GM19239 (cell line): Measurements from ENCODE around the gene ARX.

Source experiments
- DNase-seq: peaks from one replicate; pipeline ENCODE4 v3.0.0; 2011; ENCODE audit warnings: low spot score; ENCODE audit not compliant: insufficient read length
- FAIRE-seq: peaks from 2 replicates; lab custom pipeline; 2011; peaks lifted over from hg19 to GRCh38; lab: Jason Lieb, UNC

ARX gene

GRCh38 chrX:25017667-25018247, 2.0 kb upstream of the ARX start:
- no peak for DNase-seq
- FAIRE-seq = peak; percentile 64

DNA sequence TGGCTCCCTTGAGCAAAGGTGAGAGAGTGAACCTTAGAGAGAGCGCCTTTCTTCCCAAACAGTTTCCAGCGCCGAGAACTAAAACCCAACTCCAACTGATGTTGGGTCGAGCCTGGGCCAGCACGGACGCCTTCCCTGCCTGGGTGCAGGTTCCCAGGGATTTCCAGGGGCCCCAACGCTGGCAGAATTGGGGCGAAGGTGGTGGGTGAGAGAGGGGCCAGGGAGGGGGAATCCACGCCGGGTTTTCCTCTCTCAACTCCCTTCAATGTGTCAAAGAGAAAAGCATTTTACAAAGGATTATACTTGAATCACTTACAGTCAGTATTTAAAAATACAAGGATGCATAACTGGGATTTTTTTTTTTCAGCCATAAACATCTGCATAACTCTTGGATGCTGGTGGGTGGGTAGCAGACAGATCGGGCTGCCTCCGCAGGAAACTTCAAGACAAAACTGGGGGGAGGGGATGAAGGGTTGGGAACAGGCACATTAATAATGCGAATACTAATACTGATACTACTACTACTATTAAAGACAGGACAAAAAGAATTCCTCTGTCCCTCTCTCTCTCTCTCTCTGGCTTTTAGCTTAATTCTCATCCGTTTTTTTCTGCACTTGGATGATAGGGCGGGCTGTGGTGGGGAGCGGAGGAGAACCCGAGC, 1.3 kb upstream of the ARX start:
- no peak for FAIRE-seq

DNA sequence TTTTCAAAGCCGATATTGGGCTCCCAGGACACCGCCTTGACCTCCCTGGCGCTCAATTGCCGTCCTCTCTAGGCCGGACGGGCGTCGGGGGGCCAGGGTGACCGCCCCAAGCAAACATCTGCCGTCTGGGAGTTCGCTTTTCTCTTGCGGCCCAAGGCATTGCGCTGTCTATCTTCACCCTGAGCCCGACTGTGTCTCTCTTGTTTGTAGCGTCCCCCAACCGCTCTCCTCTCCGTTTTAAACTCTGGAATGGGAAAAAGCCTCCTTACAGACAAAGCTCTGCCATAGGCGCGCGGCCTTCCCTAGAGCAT, 551 bp upstream of the ARX start:
- FAIRE-seq (no peak), DNase-seq (no peak)

More for the DNA sequence above, 1.3 kb upstream of the ARX start:
- no peak for DNase-seq

DNA sequence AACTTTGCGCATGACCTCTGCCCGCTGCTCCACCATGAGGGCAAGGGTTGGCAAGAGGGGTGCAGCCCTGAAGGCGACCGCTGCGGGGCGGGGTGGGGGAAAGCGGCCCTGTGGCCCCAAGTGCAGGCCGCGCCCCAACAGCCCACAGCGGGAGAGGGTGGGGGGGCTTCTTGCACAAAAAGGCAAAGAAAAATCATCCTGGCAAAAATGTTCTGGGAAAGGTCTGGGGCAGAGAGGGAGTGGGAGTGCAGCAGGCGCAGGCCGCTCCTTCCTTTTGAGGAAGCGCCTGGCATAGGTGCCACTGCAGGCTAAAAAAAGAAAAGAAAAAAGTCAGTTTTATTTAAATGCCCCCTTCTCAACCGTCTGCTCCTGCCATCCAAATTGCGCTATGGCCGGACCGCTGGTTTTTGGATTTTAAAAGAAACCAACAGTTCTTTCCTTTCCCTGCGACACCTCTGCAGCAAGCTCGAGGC, 1.4 kb downstream of the ARX start:
- no peak for DNase-seq
- no peak for FAIRE-seq

DNA sequence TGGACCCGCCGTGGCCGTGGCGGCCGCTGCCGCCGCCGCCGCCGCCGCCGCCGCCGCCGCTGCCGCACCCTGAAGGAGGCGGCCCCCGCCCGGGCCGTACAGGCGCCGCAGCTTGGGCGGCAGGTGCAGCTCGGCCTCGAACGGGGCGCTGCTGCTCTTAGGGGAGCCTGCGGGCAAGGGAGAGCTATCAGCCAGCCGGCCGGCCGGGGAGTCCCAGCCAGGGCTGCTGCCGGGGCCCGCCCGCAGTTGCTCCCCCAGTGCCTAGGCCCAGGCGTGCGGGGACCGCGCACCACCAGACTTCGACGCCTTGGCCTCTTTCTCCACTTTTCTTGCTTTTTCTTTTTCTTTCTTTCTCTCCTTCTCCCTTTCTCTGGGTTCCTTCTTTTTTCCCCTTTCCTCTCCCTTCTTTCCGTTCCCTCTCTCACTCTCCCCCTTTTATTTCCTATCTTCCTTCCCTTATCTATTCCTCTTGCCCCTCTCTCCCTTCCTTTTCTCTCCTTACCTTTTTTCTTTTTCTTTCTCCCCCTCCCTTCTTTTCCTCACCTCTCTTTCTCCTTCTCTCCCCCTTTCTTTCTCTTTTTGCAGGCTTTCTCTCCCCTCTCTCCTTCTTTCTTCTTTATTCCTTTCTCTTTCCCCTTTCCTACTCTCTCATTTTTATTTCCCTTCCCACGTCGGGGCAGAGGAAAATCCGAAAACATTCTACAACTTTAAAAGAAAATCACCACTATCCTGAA, 2.0 kb downstream of the ARX start:
- FAIRE-seq = no peak
- no peak for DNase-seq

DNA sequence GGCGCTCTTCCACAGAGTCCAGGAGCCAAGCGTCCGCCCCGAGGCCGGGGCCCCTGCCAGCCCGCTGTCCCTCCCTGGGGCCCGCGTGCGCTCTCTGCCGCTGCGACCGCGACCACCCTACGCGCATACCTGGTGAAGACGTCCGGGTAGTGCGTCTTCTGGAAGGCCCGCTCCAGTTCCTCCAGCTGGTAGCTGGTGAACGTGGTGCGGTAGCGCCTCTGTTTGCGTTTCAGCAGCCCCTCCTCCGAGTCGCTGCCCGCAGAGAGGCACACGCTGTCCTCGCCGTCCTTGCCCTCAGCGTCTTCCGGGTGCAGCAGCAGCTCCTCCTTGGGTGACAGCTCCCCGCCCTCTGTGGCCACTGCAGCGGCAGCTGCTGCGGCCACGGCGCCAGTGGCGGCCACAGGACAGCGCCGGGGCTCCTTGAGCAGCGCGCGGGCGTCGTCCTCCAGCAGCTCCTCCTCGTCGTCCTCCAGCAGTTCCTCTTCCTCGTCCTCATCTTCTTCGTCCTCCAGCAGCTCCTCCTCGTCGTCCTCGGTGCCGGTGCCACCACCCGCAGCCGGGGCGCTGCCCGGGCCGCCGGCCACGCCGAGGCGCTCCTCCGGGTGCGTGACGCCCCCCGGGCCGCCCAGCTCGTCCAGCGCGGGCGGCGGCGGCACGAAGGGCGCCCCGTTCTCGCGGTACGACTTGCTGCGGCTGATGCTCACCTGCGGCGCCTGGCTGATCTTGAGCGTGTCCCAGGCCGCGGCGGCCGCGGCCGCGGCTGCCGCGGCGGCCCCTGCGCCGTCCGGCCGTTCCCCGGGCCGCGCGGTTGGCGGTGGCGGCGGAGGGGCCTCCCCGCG, 2.8 kb downstream of the ARX start:
- DNase-seq (no peak), FAIRE-seq (no peak)

DNA sequence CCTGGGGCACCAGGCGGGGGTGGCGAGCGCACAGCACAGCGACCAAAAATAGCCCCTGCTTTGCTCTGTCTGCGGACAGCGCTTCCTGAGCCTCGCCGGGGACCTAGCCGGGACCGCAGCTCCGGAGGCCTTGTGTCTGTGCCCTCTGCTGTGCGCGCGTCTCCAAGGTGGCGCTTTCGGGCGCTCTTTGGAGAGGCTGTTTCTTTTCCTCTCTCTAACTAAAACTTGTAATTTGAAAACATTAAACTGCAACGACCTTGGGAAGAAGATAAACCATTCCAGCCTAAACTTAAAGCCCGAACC, 3.4 kb downstream of the ARX start:
- DNase-seq = no peak
- no peak for FAIRE-seq

DNA sequence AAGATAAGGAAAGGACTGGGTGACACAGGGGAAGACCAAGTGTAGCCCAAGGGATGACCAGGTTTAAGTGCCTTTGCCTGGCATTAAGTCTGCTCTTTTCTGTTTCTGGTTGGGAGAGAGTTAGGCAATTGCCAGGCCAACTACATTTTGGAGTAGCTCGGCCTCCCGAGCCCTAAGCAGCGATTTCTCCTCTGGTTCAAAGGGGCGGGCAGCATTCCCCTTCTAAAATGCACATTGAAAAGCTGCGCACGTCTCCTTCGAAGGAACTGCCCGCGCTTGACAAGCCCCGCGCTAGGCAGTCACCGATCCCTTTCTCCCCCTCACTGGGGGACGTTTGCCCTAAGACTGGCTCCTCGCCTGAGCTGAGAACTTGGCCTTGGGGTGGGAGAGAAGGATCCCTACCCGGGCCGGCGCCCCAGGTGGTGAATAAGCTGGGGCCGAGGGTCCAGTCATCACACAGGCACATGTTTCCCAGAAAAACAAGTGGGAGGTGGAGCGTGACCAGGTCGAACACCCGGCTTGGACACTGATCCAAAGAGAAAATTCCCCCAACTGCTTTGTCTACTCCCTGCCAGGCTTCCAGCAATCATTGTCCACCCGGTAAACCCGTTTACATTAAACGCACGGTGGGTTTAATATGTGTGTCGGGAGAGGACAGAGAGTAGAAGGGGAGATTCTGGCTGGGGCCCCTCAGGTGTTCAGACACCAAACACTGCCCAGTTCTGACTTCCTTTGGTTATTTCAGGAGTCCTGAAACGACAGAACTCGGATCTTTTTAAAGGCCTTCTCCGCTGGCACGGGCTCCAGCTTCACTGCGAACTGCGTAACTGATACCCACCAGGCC, 4.0 kb downstream of the ARX start:
- DNase-seq (no peak), FAIRE-seq (peak; percentile 62)

DNA sequence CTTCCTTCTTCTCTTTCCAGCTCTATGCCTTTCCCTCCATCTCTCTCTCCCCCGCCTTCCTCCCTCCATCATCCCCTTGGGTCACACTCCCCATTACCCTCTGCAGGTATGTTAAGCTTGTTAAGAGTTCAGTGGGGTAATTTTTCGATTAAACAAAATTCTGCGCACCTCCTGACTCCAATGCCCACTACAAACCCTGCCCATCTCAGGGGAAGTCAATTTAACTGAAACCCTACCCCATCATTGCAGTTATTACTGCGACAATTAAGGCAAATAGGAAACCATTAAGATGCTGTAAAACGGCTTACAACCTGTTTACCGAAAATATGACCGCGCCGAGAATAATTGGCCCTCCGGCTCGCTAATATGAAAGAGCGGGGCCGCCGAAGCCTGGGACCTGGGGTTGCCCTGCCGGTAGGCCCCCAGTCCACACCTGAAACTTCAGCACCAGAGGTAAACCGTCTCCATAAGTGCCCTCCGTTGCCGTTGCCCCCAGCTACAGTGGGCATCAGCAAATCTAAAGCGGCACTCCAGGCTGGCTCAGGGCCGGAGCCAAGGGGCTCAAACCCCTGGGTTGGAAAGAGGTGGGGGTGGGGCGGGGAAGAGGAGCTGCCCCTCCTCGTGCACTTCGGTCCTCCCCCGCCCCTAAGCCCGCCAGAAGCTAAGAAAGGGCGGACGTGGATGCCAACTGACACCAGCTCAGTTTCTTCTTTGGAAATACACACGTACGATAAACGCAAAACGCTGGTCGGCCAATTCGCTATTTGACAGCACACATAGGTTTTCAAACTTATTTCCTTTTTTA, 4.8 kb downstream of the ARX start:
- FAIRE-seq = no peak

DNA sequence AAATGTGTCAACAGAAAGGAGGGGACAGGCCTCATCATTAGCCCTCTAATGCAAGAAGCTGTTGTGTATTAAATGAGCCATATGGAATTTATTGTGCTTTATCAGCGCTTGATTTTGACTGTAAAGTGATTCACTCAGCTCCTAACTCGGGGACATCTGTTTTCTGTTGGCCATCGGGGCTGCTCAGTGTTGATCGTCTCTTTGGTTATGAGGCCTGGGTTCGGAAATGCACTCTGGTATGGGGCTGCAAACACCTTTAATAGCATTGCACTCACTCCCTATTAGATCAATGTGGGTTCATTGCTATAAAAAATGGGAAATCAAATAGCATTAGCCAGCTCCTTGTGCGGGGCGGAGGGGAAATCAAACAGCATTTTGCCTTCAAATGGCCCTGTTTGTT, 6.4 kb downstream of the ARX start:
- FAIRE-seq = no peak
- DNase-seq = no peak

More for the DNA sequence above, 4.8 kb downstream of the ARX start:
- DNase-seq = no peak

- no peak for FAIRE-seq
- DNase-seq = no peak
These were observed 8.4 kb downstream of the ARX start for GRCh38 chrX:25007059-25008053.

DNA sequence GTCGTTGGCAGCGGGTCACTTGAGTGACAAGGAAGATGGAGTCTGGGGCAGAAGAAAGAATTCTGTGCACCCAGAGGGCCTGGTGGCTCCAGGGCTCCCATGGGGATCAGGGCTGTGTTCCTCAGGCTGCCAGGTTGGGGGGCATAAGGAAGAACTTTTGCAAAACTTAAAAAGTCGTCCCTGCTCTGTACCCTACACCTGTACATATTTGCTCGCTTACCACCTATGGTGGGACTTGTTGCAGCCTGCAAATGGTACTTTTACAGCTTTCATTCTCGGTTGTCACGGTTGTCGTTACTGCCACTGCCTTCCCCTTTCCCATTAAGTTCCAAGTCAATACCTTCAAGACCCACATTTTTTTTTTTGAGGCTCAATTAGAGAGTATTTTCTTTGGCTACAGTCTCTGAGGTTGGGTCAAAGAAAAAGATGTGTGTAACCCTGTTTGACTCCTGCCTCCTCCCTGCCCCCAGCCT, 9.1 kb downstream of the ARX start:
- FAIRE-seq (no peak), DNase-seq (no peak)

DNA sequence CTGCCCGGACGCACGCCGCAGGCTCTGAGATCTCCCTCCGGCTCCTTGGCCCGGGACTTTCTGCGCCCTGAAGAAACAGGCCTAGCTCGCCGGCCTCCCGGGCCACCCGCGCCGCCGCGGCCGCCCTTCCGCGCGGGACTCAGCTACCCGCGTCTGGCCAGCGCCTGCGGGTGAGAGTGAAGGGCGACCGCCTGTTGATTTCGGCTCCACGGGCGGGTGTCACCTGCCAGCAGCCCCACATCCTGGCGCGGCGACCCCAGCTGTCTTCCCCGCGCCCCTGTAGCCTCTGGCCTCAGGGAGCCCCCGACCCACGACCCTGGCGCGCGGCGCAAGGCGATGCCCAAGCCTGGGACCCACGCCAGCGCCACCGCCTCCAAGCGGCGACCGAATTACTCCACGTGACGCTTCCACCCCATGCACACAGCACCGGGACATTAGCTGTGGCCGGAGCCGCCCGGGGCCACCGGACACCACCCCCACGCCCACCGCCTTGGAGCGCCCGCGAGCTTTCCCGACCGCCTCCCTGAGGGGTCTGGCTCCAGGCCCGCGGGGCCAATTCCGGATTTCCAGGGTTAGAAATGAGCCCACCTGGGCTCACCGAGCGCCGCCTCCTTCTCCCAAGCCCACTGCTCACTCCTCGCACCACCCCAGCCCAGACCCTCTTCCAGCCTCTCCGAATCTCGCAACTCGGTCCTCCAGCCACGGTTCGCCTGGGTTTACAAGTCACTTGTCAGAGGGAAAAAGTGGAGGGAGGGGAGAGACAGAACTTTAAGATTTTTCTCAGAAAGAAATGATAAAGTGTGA, 10.2 kb downstream of the ARX start:
- FAIRE-seq (no peak), DNase-seq (no peak)

- no peak for FAIRE-seq
These were observed 10.8 kb downstream of the ARX start for GRCh38 chrX:25005034-25005381.

DNA sequence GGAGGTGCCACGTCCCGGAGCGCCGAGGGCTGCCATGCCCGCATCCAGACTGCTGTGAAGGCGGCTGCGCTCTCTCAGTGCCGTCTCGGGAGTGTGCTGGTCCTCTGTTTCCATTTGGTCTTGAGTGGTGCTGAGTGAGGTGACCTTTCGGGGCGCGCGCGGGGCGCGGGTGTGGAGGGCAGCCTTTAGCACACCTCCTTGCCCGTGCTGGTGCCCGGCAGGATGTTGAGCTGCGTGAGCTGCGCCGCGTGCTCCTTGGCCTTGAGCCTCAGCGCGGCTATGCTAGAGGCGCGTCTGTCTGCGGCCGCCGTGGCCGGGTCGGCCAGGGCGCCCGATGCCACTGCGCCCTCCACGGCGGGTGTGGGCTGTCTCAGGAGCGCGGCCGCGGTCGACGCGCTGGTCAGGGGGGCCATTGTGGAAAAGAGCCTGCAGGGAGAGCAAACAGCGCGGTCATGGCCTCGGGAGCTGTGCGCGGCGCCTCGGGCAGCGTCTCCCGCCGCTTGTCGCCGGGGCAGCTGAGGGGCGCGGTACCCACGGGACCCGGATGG, 11.2 kb downstream of the ARX start:
- FAIRE-seq (no peak), DNase-seq (no peak)

More at GRCh38 chrX:25005034-25005381, 10.8 kb downstream of the ARX start:
- no peak for DNase-seq

DNA sequence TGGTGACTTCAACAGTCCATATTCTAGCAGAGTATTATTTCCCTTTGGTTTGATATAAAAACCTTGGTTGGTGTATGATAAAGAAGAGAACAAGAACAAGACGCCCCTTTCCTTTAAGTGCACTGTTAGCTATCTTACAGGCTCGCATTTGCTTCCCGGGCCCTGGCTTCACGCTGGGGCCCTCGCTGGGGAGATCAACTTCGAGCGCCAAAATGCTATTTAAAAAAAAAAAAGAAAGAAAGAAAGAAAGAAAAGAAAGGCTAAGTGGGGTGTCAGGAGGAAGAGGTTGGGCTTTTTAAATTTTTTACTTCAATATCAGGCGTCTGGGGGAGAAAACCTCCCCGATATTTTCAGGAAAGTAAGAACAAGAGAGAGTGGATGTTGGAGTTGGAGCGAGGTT, 11.7 kb downstream of the ARX start:
- FAIRE-seq = peak; percentile 18
- DNase-seq = no peak
